Lower leg skin (tissue), 3 donors: Measurements from ENCODE around the gene PICALM.

Experiments
- POLR2A ChIP-seq, 2 donors: fragments of 450-650 bp; IDR thresholded peaks; one replicate each; pipeline ENCODE4 v1.6.1; 2016 to 2017; ENCODE audit warnings: antibody characterized with exemption in 2 of 2, mild to moderate bottlenecking in 1 of 2, moderate library complexity in 1 of 2
- TF ChIP-seq, protein P1 (sequence below), 3 donors: fragments of 450-650 bp; IDR thresholded peaks; one replicate each; pipeline ENCODE4 v1.5.1; 2016; ENCODE audit warnings: antibody characterized with exemption in 3 of 3, mild to moderate bottlenecking in 3 of 3, moderate library complexity in 2 of 3

DNA sequence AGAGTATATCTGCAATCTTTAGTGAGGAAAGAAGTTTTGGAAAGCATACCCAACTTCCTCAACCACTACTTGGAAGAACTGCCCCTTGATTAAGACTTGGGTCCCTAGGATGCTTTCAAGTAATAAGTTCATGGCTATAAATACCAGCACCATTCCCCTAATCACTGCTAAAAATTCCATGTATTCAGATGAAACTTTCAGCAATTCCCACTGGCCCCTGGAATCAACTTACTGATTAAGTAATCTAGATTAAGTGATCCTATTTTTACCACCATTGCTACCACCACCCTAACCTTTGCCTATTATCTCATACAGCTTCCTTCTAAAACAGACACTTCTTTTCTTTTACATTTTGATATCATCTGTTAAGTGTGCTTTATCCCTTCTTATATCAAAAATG, 10.5 kb downstream of the PICALM start:
- TF ChIP-seq, protein P1, sequence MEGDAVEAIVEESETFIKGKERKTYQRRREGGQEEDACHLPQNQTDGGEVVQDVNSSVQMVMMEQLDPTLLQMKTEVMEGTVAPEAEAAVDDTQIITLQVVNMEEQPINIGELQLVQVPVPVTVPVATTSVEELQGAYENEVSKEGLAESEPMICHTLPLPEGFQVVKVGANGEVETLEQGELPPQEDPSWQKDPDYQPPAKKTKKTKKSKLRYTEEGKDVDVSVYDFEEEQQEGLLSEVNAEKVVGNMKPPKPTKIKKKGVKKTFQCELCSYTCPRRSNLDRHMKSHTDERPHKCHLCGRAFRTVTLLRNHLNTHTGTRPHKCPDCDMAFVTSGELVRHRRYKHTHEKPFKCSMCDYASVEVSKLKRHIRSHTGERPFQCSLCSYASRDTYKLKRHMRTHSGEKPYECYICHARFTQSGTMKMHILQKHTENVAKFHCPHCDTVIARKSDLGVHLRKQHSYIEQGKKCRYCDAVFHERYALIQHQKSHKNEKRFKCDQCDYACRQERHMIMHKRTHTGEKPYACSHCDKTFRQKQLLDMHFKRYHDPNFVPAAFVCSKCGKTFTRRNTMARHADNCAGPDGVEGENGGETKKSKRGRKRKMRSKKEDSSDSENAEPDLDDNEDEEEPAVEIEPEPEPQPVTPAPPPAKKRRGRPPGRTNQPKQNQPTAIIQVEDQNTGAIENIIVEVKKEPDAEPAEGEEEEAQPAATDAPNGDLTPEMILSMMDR (IDR thresholded peaks at IDR 0.05), result no peak
- no peak for TF ChIP-seq POLR2A (IDR thresholded peaks at IDR 0.05)
